ENCODE results near the gene MST1.

DNA sequence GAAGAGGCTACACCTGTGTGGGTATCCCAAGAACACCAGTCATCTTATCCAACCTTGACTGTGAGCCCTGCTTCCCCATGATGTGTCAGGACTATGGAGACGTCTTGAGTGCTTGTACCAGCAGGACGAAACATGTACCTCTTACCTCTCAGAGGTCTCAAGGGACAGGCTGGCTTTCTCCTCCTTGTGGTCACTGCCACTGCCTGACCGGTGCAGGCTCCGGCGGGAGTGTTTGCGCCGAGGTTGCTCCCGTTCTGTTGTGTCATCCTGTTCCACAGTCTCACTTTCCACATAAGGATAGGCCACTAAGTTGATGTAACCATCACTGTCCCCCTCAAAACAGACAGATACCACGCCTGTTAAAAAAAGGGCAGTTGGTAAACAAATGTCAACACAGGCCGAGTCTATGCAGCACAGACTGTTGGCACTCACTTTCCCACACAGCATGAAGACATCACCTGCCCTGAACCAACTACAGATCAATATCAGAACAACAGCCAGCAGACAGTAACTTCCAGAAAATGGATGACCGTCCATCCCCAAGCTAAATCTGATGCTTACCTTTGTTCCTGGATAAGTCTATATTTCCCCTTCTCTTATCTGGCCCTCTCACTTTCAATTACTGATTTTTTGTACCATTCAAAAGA lies 48.9 kb upstream of the MST1 start:
- TF ChIP-seq CTCF (IDR thresholded peaks at IDR 0.05) (no peak), POLR2A (IDR thresholded peaks at IDR 0.05) (no peak), POLR2AphosphoS5 (IDR thresholded peaks at IDR 0.05) (no peak)

Data from breast epithelium (tissue), 3 donors.